Measurements from ENCODE around the gene UBA1.

- TF ChIP-seq CTCF (IDR thresholded peaks at IDR 0.05) = no peak
- no peak for TF ChIP-seq POLR2A (IDR thresholded peaks at IDR 0.05)
- TF ChIP-seq POLR2AphosphoS5 (IDR thresholded peaks at IDR 0.05) = no peak
Observed at GRCh38 chrX:47176101-47176740, 17.4 kb upstream of the UBA1 start.

Data from prostate gland (tissue), 2 donors.